HL-60 (cell line): ENCODE data around the gene TAF7L.

Source experiments
- GABPA ChIP-seq: IDR thresholded peaks from 2 replicates; pipeline ENCODE4 v1.6.1; 2012; ENCODE audit warnings: low read depth
- POLR2AphosphoS5 ChIP-seq: IDR thresholded peaks from 2 replicates; pipeline ENCODE4 v1.6.1; 2012; ENCODE audit warnings: low read depth
- SPI1 ChIP-seq: IDR thresholded peaks from 2 replicates; pipeline ENCODE4 v1.6.1; 2012; ENCODE audit warnings: low read depth, mild to moderate bottlenecking, borderline replicate concordance
- TF ChIP-seq, protein P1 (sequence below): IDR thresholded peaks from one replicate; pipeline ENCODE4 v1.5.1; 2011; ENCODE audit warnings: low read length, control low read depth, inconsistent platforms; ENCODE audit not compliant: insufficient read depth
- TF ChIP-seq, protein P2 (sequence below): IDR thresholded peaks from 2 replicates; pipeline ENCODE4 v1.6.1; 2012; ENCODE audit warnings: low read depth; ENCODE audit not compliant: insufficient replicate concordance

DNA sequence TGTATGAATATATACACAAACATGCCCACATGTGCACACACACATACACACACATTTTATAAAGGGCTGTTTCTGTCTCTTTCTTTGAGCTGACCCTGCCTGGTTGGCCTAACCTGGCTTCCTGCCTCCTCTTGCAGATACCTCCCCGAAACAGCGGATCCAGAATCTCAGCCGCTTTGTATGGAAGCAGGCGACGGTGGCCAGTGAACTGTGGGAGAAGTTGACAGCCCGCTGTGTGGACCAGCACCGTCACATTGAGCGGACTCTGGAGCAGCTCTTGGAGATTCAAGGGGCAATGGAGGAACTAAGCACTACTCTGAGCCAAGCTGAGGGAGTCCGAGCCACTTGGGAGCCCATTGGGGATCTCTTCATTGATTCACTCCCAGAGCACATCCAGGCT, 49.6 kb downstream of the TAF7L start:
- TF ChIP-seq POLR2AphosphoS5 (no peak), GABPA (no peak), SPI1 (no peak)
- TF ChIP-seq, protein P1, sequence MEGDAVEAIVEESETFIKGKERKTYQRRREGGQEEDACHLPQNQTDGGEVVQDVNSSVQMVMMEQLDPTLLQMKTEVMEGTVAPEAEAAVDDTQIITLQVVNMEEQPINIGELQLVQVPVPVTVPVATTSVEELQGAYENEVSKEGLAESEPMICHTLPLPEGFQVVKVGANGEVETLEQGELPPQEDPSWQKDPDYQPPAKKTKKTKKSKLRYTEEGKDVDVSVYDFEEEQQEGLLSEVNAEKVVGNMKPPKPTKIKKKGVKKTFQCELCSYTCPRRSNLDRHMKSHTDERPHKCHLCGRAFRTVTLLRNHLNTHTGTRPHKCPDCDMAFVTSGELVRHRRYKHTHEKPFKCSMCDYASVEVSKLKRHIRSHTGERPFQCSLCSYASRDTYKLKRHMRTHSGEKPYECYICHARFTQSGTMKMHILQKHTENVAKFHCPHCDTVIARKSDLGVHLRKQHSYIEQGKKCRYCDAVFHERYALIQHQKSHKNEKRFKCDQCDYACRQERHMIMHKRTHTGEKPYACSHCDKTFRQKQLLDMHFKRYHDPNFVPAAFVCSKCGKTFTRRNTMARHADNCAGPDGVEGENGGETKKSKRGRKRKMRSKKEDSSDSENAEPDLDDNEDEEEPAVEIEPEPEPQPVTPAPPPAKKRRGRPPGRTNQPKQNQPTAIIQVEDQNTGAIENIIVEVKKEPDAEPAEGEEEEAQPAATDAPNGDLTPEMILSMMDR, result no peak
- TF ChIP-seq, protein P2, sequence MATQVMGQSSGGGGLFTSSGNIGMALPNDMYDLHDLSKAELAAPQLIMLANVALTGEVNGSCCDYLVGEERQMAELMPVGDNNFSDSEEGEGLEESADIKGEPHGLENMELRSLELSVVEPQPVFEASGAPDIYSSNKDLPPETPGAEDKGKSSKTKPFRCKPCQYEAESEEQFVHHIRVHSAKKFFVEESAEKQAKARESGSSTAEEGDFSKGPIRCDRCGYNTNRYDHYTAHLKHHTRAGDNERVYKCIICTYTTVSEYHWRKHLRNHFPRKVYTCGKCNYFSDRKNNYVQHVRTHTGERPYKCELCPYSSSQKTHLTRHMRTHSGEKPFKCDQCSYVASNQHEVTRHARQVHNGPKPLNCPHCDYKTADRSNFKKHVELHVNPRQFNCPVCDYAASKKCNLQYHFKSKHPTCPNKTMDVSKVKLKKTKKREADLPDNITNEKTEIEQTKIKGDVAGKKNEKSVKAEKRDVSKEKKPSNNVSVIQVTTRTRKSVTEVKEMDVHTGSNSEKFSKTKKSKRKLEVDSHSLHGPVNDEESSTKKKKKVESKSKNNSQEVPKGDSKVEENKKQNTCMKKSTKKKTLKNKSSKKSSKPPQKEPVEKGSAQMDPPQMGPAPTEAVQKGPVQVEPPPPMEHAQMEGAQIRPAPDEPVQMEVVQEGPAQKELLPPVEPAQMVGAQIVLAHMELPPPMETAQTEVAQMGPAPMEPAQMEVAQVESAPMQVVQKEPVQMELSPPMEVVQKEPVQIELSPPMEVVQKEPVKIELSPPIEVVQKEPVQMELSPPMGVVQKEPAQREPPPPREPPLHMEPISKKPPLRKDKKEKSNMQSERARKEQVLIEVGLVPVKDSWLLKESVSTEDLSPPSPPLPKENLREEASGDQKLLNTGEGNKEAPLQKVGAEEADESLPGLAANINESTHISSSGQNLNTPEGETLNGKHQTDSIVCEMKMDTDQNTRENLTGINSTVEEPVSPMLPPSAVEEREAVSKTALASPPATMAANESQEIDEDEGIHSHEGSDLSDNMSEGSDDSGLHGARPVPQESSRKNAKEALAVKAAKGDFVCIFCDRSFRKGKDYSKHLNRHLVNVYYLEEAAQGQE, result no peak
